GM19468 (cell line): Measurements from ENCODE around the gene LRRC61.

Source experiments
- ATAC-seq: cut with Tn5 transposase; IDR thresholded peaks from one replicate; pipeline ENCODE4 v1.9.1; 2021; ENCODE audit warnings: mild to moderate bottlenecking, moderate library complexity, moderate number of reproducible peaks; ENCODE audit not compliant: unreplicated experiment; ENCODE audit errors: extremely low read depth

LRRC61 gene

GRCh38 chr7:150327308-150327707 is 4.2 kb downstream of the LRRC61 start:
- no peak for ATAC-seq

- no peak for ATAC-seq
Observed at GRCh38 chr7:150329331-150330120, 6.4 kb downstream of the LRRC61 start.

GRCh38 chr7:150330211-150330885 is 7.2 kb downstream of the LRRC61 start:
- no peak for ATAC-seq

GRCh38 chr7:150332852-150333635 is 9.9 kb downstream of the LRRC61 start:
- no peak for ATAC-seq

GRCh38 chr7:150333659-150334058 is 10.5 kb downstream of the LRRC61 start:
- ATAC-seq: no peak

GRCh38 chr7:150334108-150334507 is 11.0 kb downstream of the LRRC61 start:
- no peak for ATAC-seq

- no peak for ATAC-seq
Observed at GRCh38 chr7:150335108-150335773, 12.1 kb downstream of the LRRC61 start.

- no peak for ATAC-seq
Observed at GRCh38 chr7:150335774-150336112, 12.6 kb downstream of the LRRC61 start.

GRCh38 chr7:150336746-150337145 is 13.6 kb downstream of the LRRC61 start:
- no peak for ATAC-seq

- no peak for ATAC-seq
Observed at GRCh38 chr7:150337179-150337578, 14.0 kb downstream of the LRRC61 start.

- no peak for ATAC-seq
Observed at GRCh38 chr7:150337659-150338081, 14.5 kb downstream of the LRRC61 start.

GRCh38 chr7:150338166-150338829 is 15.1 kb downstream of the LRRC61 start:
- ATAC-seq: no peak

- ATAC-seq: no peak
Observed at GRCh38 chr7:150339409-150339809, 16.3 kb downstream of the LRRC61 start.

GRCh38 chr7:150340024-150340749 is 17.0 kb downstream of the LRRC61 start:
- no peak for ATAC-seq

GRCh38 chr7:150340875-150341262 is 17.7 kb downstream of the LRRC61 start:
- no peak for ATAC-seq

- ATAC-seq: no peak
Observed at GRCh38 chr7:150341263-150342120, 18.3 kb downstream of the LRRC61 start, which contains the start of gene RARRES2. Gene RARRES2 (minus strand): TSS chr7:150341629. CDS start chr7:150340609, 1,020 bp downstream.

GRCh38 chr7:150342121-150342408 is 18.9 kb downstream of the LRRC61 start:
- no peak for ATAC-seq

GRCh38 chr7:150343225-150343624 is 20.1 kb downstream of the LRRC61 start:
- ATAC-seq: no peak

- no peak for ATAC-seq
Observed at GRCh38 chr7:150344299-150344698, 21.1 kb downstream of the LRRC61 start.
